IMR-90 (cell line): ENCODE data around the gene CACNA2D3. TPM values are rescaled to one million over a fixed set of nuclear protein-coding genes. Genes with fewer than 3 reads are reported as not detected.

Experiments used
- ATAC-seq: fragments of 200-7000 bp; cut with Tn5 transposase; 2 replicates; pipeline ENCODE4 v1.9.1; 2020; ENCODE audit warnings: low read depth, mild to moderate bottlenecking, moderate library complexity
- BruUV-seq: library from RNA; stranded (reverse); fragments of 400-500 nt; replicated peaks from 2 replicates; lab custom pipeline; 2021; lab: Mats Ljungman, UMichigan
- CTCF ChIA-PET: fragments of 300-600 bp; formaldehyde crosslinking; extraction: SDS; loops from one replicate; lab custom pipeline; 2021; ENCODE audit warnings: antibody characterized with exemption; lab: Yijun Ruan, JAX
- POLR2A ChIA-PET: fragments of 300-600 bp; sonication (Branson Sonifier 250); formaldehyde crosslinking; loops from one replicate; lab custom pipeline; 2022; ENCODE audit warnings: antibody characterized with exemption; ENCODE audit not compliant: unreplicated experiment; lab: Charles Lee
- DNase-seq: peaks from one replicate; pipeline ENCODE4 v3.0.0; 2013
- H2AFZ ChIP-seq: replicated peaks from 2 replicates; pipeline ENCODE3; 2013; ENCODE audit warnings: low read length, mild to moderate bottlenecking; ENCODE audit not compliant: poor library complexity
- H2AK5ac ChIP-seq: 2 replicates; pipeline ENCODE4 v1.6.1; 2013; ENCODE audit warnings: low read depth, low read length, inconsistent platforms
- H2AK9ac ChIP-seq: replicated peaks from 2 replicates; pipeline ENCODE3; 2013; ENCODE audit warnings: mild to moderate bottlenecking, low read depth, low read length, moderate library complexity; ENCODE audit not compliant: poor library complexity
- H2BK120ac ChIP-seq: 2 replicates; pipeline ENCODE4 v1.6.1; 2013; ENCODE audit warnings: low read depth, low read length, inconsistent platforms
- H2BK15ac ChIP-seq: 3 replicates; pipeline ENCODE4 v1.6.1; 2013; ENCODE audit warnings: low read depth, low read length, inconsistent platforms
- H2BK20ac ChIP-seq: 2 replicates; pipeline ENCODE4 v1.6.1; 2013; ENCODE audit warnings: low read depth, mild to moderate bottlenecking, inconsistent platforms, low read length, moderate library complexity
- H2BK5ac ChIP-seq: 2 replicates; pipeline ENCODE4 v1.6.1; 2013; ENCODE audit warnings: mild to moderate bottlenecking, low read depth, low read length, inconsistent platforms; ENCODE audit not compliant: poor library complexity, severe bottlenecking
- H3K14ac ChIP-seq: replicated peaks from 2 replicates; pipeline ENCODE4 v1.6.1; 2013; ENCODE audit warnings: low read depth, low read length, inconsistent platforms
- H3K18ac ChIP-seq: 2 replicates; pipeline ENCODE4 v1.6.1; 2013; ENCODE audit warnings: low read depth, low read length, control low read depth
- H3K23ac ChIP-seq: 2 replicates; pipeline ENCODE4 v1.6.1; 2013; ENCODE audit warnings: low read depth, low read length, inconsistent platforms
- H3K27ac ChIP-seq: 2 replicates; pipeline ENCODE4 v1.5.1; 2013; ENCODE audit warnings: mild to moderate bottlenecking, control low read depth, low read length; ENCODE audit not compliant: insufficient read depth
- H3K27me3 ChIP-seq: 2 replicates; pipeline ENCODE4 v1.6.1; 2013; ENCODE audit warnings: low read length; ENCODE audit not compliant: control insufficient read depth, insufficient read depth
- H3K36me3 ChIP-seq: 2 replicates; pipeline ENCODE4 v1.6.1; 2013; ENCODE audit warnings: low read length, mixed read lengths; ENCODE audit not compliant: control insufficient read depth, insufficient read depth
- H3K4ac ChIP-seq: 2 replicates; pipeline ENCODE4 v1.6.1; 2013; ENCODE audit warnings: low read depth, low read length, inconsistent platforms
- H3K4me1 ChIP-seq: 2 replicates; pipeline ENCODE4 v1.6.1; 2013; ENCODE audit warnings: low read length, mixed read lengths; ENCODE audit not compliant: control insufficient read depth, insufficient read depth
- H3K4me2 ChIP-seq: 2 replicates; pipeline ENCODE4 v1.6.1; 2013; ENCODE audit warnings: low read depth, mild to moderate bottlenecking, control low read depth, low read length, moderate library complexity
- H3K4me3 ChIP-seq: 2 replicates; pipeline ENCODE4 v1.5.1; 2013; ENCODE audit warnings: low read depth, mild to moderate bottlenecking, control low read depth, low read length, moderate library complexity; ENCODE audit not compliant: insufficient read depth
- H3K56ac ChIP-seq: 2 replicates; pipeline ENCODE4 v1.6.1; 2013; ENCODE audit warnings: low read length, inconsistent platforms; ENCODE audit not compliant: insufficient read depth; ENCODE audit errors: extremely low read depth
- H3K79me1 ChIP-seq, 2 experiments: 2 replicates each; pipeline ENCODE4 v1.6.1; 2013; ENCODE audit warnings: low read length in 2 of 2, inconsistent platforms in 1 of 2, low read depth in 1 of 2
- H3K9ac ChIP-seq: 2 replicates; pipeline ENCODE4 v1.6.1; 2013; ENCODE audit warnings: low read depth, low read length, control low read depth
- H3K9me1 ChIP-seq: 2 replicates; pipeline ENCODE4 v1.6.1; 2013; ENCODE audit warnings: low read length, inconsistent platforms; ENCODE audit not compliant: insufficient read depth
- H3K9me3 ChIP-seq: 2 replicates; pipeline ENCODE4 v1.6.1; 2013; ENCODE audit warnings: low read length; ENCODE audit not compliant: control insufficient read depth, insufficient read depth
- H4K20me1 ChIP-seq: 2 replicates; pipeline ENCODE4 v1.6.1; 2013; ENCODE audit warnings: low read length, inconsistent platforms; ENCODE audit not compliant: insufficient read depth
- H4K5ac ChIP-seq: 2 replicates; pipeline ENCODE4 v1.6.1; 2013; ENCODE audit warnings: mild to moderate bottlenecking, low read depth, low read length, control low read depth
- H4K8ac ChIP-seq, 2 experiments: 2 replicates each; pipeline ENCODE4 v1.6.1; 2013; ENCODE audit warnings: low read depth in 2 of 2, low read length in 2 of 2, control low read depth in 1 of 2, inconsistent platforms in 1 of 2
- H4K91ac ChIP-seq: 2 replicates; pipeline ENCODE4 v1.6.1; 2013; ENCODE audit warnings: low read depth, low read length, inconsistent platforms; ENCODE audit not compliant: insufficient read depth
- CEBPB ChIP-seq: IDR thresholded peaks from 2 replicates; pipeline ENCODE4 v1.6.1; 2012; ENCODE audit warnings: low read depth, low read length, improper control_type of control experiment
- CHD1 ChIP-seq: IDR thresholded peaks from 2 replicates; pipeline ENCODE4 v1.6.1; 2012; ENCODE audit warnings: low read depth, low read length, improper control_type of control experiment
- CTCF ChIP-seq: conservative IDR thresholded peaks from 2 replicates; pipeline ENCODE4 v1.5.1; 2012; ENCODE audit warnings: mild to moderate bottlenecking, low read depth, low read length, improper control_type of control experiment
- ELK1 ChIP-seq: fragments of 150-350 bp; IDR thresholded peaks from 2 replicates; pipeline ENCODE4 v1.6.1; 2016; ENCODE audit warnings: low read depth, mild to moderate bottlenecking, low read length, moderate library complexity, borderline replicate concordance
- FOS ChIP-seq: fragments of 150-350 bp; IDR thresholded peaks from 2 replicates; pipeline ENCODE4 v1.6.1; 2016; ENCODE audit warnings: low read depth, low read length
- MAFK ChIP-seq: IDR thresholded peaks from 2 replicates; pipeline ENCODE4 v1.6.1; 2012; ENCODE audit warnings: low read depth, low read length, improper control_type of control experiment
- MAZ ChIP-seq: IDR thresholded peaks from 2 replicates; pipeline ENCODE4 v1.6.1; 2012; ENCODE audit warnings: low read depth, mild to moderate bottlenecking, low read length, improper control_type of control experiment, moderate library complexity, borderline replicate concordance
- MXI1 ChIP-seq: IDR thresholded peaks from 2 replicates; pipeline ENCODE4 v1.6.1; 2012; ENCODE audit warnings: low read depth, mild to moderate bottlenecking, low read length, moderate library complexity, borderline replicate concordance
- NFE2L2 ChIP-seq: fragments of 150-350 bp; IDR thresholded peaks from 2 replicates; pipeline ENCODE4 v1.6.1; 2016; ENCODE audit warnings: low read depth, mild to moderate bottlenecking, low read length
- RCOR1 ChIP-seq: IDR thresholded peaks from 2 replicates; pipeline ENCODE4 v1.6.1; 2012; ENCODE audit warnings: mild to moderate bottlenecking, low read length, improper control_type of control experiment; ENCODE audit not compliant: insufficient replicate concordance
- RFX5 ChIP-seq: IDR thresholded peaks from 2 replicates; pipeline ENCODE4 v1.8.0; 2012; ENCODE audit warnings: low read depth, mild to moderate bottlenecking, low read length, moderate library complexity
- SMC3 ChIP-seq: fragments of 150-350 bp; IDR thresholded peaks from 2 replicates; pipeline ENCODE4 v1.6.1; 2016; ENCODE audit warnings: low read depth, mild to moderate bottlenecking, antibody characterized with exemption, low read length, moderate library complexity
- WGBS, 2 experiments: methylation state at CpG; one replicate each; pipeline versions ENCODE4 v1.1.5 to v1.1.7; 2013; ENCODE audit warnings: missing lambda C conversion rate in 2 of 2; ENCODE audit not compliant: insufficient read length in 1 of 2; ENCODE audit errors: extremely low coverage in 2 of 2; 5-methylcytosine and 5-hydroxymethylcytosine counted together
- dilution Hi-C: fragments of 300-500 bp; cut with HindIII; formaldehyde crosslinking; loops from one replicate; pipeline ENCODE4 v1.14.3; 2018; ENCODE audit warnings: low sequenced_read_pairs; ENCODE audit not compliant: unreplicated experiment
- in situ Hi-C: fragments of 300-500 bp; cut with MboI; formaldehyde crosslinking; loops from 3 replicates; pipeline ENCODE4 v1.14.3; 2019; ENCODE audit warnings: low sequenced_read_pairs, inconsistent platforms, mixed read lengths
- intact Hi-C: fragments of 100-400 bp; cut with micrococcal nuclease; formaldehyde crosslinking; loops from 2 replicates; pipeline ENCODE4 v1.10.0; 2022
- polyA plus RNA-seq, 3 experiments: library from polyadenylated mRNA; depleted of rRNA; stranded (reverse); fragments of >200 nt; gene quantifications; 2 replicates each; pipeline ENCODE4 v1.2.3, GENCODE V29; 2012; ENCODE audit warnings: low replicate concordance in 1 of 3
- total RNA-seq: library from RNA; depleted of rRNA; stranded (reverse); fragments of >200 nt; gene quantifications from 2 replicates; pipeline ENCODE4 v1.2.3, GENCODE V29; 2012

Gene CACNA2D3
- total and polyA plus RNA-seq, 2 of the 4 experiments (the other 2 are of a cell fraction), result 0.36 to 0.41 TPM

- no peak overlapping the region for H3K18ac ChIP-seq
- no peaks in the 10 kb centered on the region for H3K79me1 ChIP-seq
- ChIA-PET CTCF (no interaction called here), POLR2A (no interaction called here)
- H2BK120ac ChIP-seq, result no peak overlapping the region
- no peak overlapping the region for H2BK20ac ChIP-seq
- H3K4me2 ChIP-seq, result no peak overlapping the region
- 20% methylated on average over 1 of the region's 2 CpGs; no CpG with 5 or more reads in 1 of the 2 experiments for WGBS, 2 experiments
- H3K36me3 ChIP-seq, result no peaks in the 10 kb centered on the region
- no peak overlapping the region for H2AFZ ChIP-seq
- no peaks in the 10 kb centered on the region for H3K4me1 ChIP-seq
- H3K9me1 ChIP-seq, result no peaks in the 10 kb centered on the region
- no peak overlapping the region for H2BK5ac ChIP-seq
- H4K8ac ChIP-seq, result no peak overlapping the region
- H3K14ac ChIP-seq, result no peak overlapping the region
- no peak overlapping the region for H3K4ac ChIP-seq
- DNase-seq (no peak), ATAC-seq (no peak)
- peaks cover 22% of the 10 kb centered on the region for H3K27me3 ChIP-seq
- TF ChIP-seq CHD1 (no peak), MAZ (no peak), ELK1 (no peak), RFX5 (no peak), RCOR1 (no peak), SMC3 (no peak), CTCF (no peak), MXI1 (no peak), MAFK (no peak), CEBPB (no peak), NFE2L2 (no peak), FOS (no peak)
- H3K4me3 ChIP-seq, result no peak overlapping the region
- no peak overlapping the region for H2AK9ac ChIP-seq
- H4K91ac ChIP-seq, result no peak overlapping the region
- H2BK15ac ChIP-seq, result no peak overlapping the region
- H3K23ac ChIP-seq, result no peak overlapping the region
- no peaks in the 10 kb centered on the region for H4K20me1 ChIP-seq
- no peak overlapping the region for H3K56ac ChIP-seq
- no peak overlapping the region for H3K9ac ChIP-seq
- intact Hi-C loops, result no loop called here
- no peak overlapping the region for H3K27ac ChIP-seq
- H3K9me3 ChIP-seq, result no peaks in the 10 kb centered on the region
- no peak overlapping the region for H4K5ac ChIP-seq
- in situ Hi-C loops, result loop anchor here (10.0 to 25.0 kb wide), 3 partner anchors 406 to 1201 kb away; no protein-coding TSS in a partner anchor
- H2AK5ac ChIP-seq, result no peak overlapping the region
- no TSS peak for BruUV-seq
- dilution Hi-C loops, result no loop called here
Measured at GRCh38 chr3:54843352-54843751, 721.0 kb downstream of the CACNA2D3 start.
